ENCODE measurements around the gene TMCO1.
"Not testable (repeated sequence)": the region's sequence is repeated elsewhere in the genome, so short reads cannot be mapped to it uniquely, and the experiment has no call there.

DNA sequence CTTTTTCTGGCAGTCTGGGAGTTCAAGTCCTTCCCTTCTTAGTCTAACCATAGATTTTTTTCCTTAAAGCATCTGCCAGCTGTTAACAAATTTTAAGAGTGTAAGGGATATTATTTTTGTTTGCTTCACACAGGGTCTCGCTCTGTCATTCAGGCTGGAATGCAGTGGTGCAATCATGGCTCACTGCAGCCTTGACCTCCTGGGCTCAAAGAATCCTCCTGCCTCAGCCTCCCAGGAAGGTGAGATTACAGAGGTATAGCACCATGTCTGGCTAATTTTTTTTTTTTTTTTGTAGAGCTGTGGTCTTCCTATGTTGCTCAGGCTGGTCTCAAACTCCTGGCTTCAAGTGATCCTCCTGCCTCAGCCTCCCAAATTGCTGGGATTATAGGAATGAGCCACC, 23.8 kb downstream of the TMCO1 start:
- TF ChIP-seq, protein P1, sequence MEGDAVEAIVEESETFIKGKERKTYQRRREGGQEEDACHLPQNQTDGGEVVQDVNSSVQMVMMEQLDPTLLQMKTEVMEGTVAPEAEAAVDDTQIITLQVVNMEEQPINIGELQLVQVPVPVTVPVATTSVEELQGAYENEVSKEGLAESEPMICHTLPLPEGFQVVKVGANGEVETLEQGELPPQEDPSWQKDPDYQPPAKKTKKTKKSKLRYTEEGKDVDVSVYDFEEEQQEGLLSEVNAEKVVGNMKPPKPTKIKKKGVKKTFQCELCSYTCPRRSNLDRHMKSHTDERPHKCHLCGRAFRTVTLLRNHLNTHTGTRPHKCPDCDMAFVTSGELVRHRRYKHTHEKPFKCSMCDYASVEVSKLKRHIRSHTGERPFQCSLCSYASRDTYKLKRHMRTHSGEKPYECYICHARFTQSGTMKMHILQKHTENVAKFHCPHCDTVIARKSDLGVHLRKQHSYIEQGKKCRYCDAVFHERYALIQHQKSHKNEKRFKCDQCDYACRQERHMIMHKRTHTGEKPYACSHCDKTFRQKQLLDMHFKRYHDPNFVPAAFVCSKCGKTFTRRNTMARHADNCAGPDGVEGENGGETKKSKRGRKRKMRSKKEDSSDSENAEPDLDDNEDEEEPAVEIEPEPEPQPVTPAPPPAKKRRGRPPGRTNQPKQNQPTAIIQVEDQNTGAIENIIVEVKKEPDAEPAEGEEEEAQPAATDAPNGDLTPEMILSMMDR (IDR thresholded peaks at IDR 0.05 in 4 of 5, conservative IDR thresholded peaks at IDR 0.05 in 1 of 5), result not testable (repeated sequence)
- not testable (repeated sequence) for TF ChIP-seq POLR2A (IDR thresholded peaks at IDR 0.05)
